ENCODE results near the gene CDC14B.

Gene CDC14B

DNA sequence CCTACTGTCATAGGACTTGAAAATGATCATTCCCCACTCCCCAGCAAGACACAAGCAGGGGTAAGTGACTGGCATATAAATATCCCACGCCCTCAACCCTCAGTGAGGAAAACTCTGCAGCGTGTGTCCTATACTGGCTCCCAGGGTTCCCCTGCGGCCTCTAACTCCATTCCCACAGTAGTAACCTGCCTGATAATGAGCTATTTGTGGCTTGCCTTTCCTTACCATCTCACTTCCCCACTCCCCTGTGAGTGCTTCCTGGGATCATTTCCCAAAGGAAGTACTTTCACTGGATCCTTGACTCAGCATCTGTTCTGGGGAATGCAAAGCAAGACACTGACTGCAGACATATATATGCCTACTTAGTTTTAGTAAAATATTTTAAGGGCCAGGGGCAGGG is 14.3 kb downstream of the CDC14B start:
- Histone ChIP-seq H3K4me3 (ENCODE audit: insufficient read depth, low read length, poor library complexity, severe bottlenecking) (no peak overlapping the region), H3K27ac (ENCODE audit: low read depth, low read length) (no peak overlapping the region), H3K9me2 (replicated peaks; ENCODE audit: insufficient read depth, low read length) (no peaks in the 10 kb centered on the region), H3K36me3 (ENCODE audit: low read length) (no peaks in the 10 kb centered on the region), H3K9me3 (ENCODE audit: insufficient read depth, low read length) (no peaks in the 10 kb centered on the region), H3K9ac (ENCODE audit: low read length) (no peak overlapping the region), H4K20me1 (ENCODE audit: low read depth, low read length) (no peaks in the 10 kb centered on the region), H3K27me3 (ENCODE audit: low read length) (no peaks in the 10 kb centered on the region), H2AFZ (ENCODE audit: low read depth, low read length, severe bottlenecking) (no peak overlapping the region), H3F3A (ENCODE audit: insufficient read depth) (no peaks in the 10 kb centered on the region), H3K79me2 (ENCODE audit: insufficient read depth, low read length) (no peaks in the 10 kb centered on the region), H3K4me2 (ENCODE audit: low read depth, low read length, poor library complexity, severe bottlenecking) (no peak overlapping the region)
- TF ChIP-seq, protein P1, sequence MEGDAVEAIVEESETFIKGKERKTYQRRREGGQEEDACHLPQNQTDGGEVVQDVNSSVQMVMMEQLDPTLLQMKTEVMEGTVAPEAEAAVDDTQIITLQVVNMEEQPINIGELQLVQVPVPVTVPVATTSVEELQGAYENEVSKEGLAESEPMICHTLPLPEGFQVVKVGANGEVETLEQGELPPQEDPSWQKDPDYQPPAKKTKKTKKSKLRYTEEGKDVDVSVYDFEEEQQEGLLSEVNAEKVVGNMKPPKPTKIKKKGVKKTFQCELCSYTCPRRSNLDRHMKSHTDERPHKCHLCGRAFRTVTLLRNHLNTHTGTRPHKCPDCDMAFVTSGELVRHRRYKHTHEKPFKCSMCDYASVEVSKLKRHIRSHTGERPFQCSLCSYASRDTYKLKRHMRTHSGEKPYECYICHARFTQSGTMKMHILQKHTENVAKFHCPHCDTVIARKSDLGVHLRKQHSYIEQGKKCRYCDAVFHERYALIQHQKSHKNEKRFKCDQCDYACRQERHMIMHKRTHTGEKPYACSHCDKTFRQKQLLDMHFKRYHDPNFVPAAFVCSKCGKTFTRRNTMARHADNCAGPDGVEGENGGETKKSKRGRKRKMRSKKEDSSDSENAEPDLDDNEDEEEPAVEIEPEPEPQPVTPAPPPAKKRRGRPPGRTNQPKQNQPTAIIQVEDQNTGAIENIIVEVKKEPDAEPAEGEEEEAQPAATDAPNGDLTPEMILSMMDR (IDR thresholded peaks at IDR 0.05; ENCODE audit: insufficient read depth, low read length, poor library complexity, severe bottlenecking) = no peak
- TF ChIP-seq EZH2phosphoT487 (conservative IDR thresholded peaks at IDR 0.05; ENCODE audit: low read length) = no peak

DNA sequence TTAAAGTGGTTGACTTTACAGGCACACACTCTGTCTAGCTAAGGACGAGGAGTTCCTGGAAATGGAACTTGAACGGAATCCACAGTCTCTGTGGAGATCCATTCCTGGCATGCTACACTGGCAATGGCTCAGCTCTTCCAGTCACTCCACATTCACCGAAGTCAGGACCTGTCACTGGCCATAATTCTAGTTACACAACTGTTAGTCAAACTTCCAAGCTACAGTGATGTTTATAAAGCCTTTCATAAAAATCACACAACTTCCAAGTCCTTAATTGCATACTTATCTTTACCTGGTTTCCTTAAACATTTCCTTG is 15.7 kb downstream of the CDC14B start:
- Histone ChIP-seq H3K9me3 (ENCODE audit: insufficient read depth, low read length) (no peaks in the 10 kb centered on the region), H3K9me2 (replicated peaks; ENCODE audit: insufficient read depth, low read length) (no peaks in the 10 kb centered on the region), H3K27me3 (ENCODE audit: low read length) (no peaks in the 10 kb centered on the region), H3K79me2 (ENCODE audit: insufficient read depth, low read length) (no peaks in the 10 kb centered on the region), H3K4me3 (ENCODE audit: insufficient read depth, low read length, poor library complexity, severe bottlenecking) (no peak overlapping the region), H3K9ac (ENCODE audit: low read length) (no peak overlapping the region), H3K27ac (ENCODE audit: low read depth, low read length) (no peak overlapping the region), H3F3A (ENCODE audit: insufficient read depth) (no peaks in the 10 kb centered on the region), H3K4me2 (ENCODE audit: low read depth, low read length, poor library complexity, severe bottlenecking) (no peak overlapping the region), H3K36me3 (ENCODE audit: low read length) (no peaks in the 10 kb centered on the region), H2AFZ (ENCODE audit: low read depth, low read length, severe bottlenecking) (no peak overlapping the region), H4K20me1 (ENCODE audit: low read depth, low read length) (no peaks in the 10 kb centered on the region)
- TF ChIP-seq, protein P1 (IDR thresholded peaks at IDR 0.05; ENCODE audit: insufficient read depth, low read length, poor library complexity, severe bottlenecking) = no peak
- no peak for TF ChIP-seq EZH2phosphoT487 (conservative IDR thresholded peaks at IDR 0.05; ENCODE audit: low read length)

DNA sequence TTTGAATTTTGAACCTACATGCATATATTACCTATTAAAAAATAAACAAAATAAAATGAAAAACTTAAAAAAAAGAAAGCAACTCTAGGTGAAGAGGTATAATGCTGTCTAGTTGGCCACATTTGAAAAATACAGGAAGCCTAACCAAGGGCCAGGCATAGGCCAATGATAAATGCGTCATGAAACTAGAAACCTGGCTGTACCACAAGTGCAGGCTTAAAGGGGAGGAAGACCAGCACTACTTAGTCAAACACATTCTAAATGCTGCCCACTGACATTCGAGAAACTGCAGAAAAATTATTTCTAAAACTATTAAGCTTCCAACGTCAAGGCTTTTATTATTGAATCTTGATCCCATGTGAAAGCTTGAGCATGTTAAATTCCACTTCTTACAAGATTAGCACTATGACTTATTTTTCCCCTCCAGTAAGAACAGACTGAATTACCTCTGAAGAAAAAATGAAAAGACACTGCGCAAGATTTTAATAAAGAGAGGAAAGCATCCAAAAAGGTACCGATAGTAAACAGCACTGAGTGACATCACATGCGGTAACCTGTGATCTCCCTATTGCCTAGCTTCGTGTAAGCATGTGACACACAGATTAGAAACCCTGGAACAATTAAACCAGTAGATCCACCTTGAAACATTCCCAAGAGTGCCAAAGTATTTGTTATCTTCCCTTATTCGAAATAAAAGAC is 16.2 kb downstream of the CDC14B start:
- Histone ChIP-seq H3K27me3 (ENCODE audit: low read length) (no peaks in the 10 kb centered on the region), H3K4me3 (ENCODE audit: insufficient read depth, low read length, poor library complexity, severe bottlenecking) (no peak overlapping the region), H3K9ac (ENCODE audit: low read length) (no peak overlapping the region), H3K79me2 (ENCODE audit: insufficient read depth, low read length) (no peaks in the 10 kb centered on the region), H3K4me2 (ENCODE audit: low read depth, low read length, poor library complexity, severe bottlenecking) (no peak overlapping the region), H3K9me3 (ENCODE audit: insufficient read depth, low read length) (no peaks in the 10 kb centered on the region), H3K9me2 (replicated peaks; ENCODE audit: insufficient read depth, low read length) (no peaks in the 10 kb centered on the region), H4K20me1 (ENCODE audit: low read depth, low read length) (no peaks in the 10 kb centered on the region), H3K36me3 (ENCODE audit: low read length) (no peaks in the 10 kb centered on the region), H3K27ac (ENCODE audit: low read depth, low read length) (no peak overlapping the region), H2AFZ (ENCODE audit: low read depth, low read length, severe bottlenecking) (no peak overlapping the region), H3F3A (ENCODE audit: insufficient read depth) (no peaks in the 10 kb centered on the region)
- TF ChIP-seq, protein P1 (IDR thresholded peaks at IDR 0.05; ENCODE audit: insufficient read depth, low read length, poor library complexity, severe bottlenecking) = no peak
- no peak for TF ChIP-seq EZH2phosphoT487 (conservative IDR thresholded peaks at IDR 0.05; ENCODE audit: low read length)
